CD4-positive, alpha-beta T cell treated with Interleukin-2 at 100 ng/mL for 4 hours (primary cell): ENCODE measurements around the gene FNDC3A.
"Not testable (repeated sequence)": the region's sequence is repeated elsewhere in the genome, so short reads cannot be mapped to it uniquely, and the experiment has no call there.

Experiments
- DNase-seq: peaks from one replicate; pipeline ENCODE4 v3.0.0-alpha.2; 2020; ENCODE audit warnings: low spot score

FNDC3A gene

DNA sequence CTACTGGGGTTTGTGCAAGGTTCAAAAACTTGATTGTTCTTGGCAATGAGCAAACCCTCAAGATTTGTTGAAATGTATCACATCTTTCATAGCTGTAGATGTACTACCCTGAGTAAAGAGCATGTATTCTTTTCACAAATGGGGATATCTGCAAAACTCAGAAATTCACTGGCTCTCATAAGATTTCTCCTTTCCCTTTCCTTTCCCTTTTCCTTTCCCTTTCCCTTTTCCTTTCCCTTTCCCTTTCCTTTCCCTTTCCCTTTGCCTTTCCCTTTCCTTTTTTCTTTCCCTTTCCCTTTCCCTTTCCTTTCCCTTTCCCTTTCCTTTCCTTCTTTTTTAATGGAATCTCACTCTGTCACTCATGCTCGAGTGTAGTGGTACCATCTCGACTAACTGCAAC, 69.1 kb downstream of the FNDC3A start:
- DNase-seq = no peak

DNA sequence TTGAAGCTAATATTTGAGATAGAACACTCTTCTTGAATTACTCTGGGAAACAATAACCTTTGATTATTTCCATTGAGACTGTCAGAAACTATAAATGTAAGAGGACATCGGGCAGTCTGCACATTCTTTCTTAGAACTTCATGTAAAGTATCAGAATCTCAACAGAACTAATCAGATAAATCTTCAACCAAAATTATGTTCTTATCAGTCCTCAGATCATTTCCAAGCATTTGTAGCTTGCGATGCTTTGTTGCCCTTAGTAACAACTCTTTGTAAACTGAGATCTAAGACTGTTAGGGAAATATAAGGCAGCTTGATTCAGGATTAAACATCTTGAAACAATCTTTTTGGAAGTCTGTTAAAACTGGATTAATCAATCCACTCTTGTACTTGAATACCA, 70.3 kb downstream of the FNDC3A start:
- DNase-seq = no peak

DNA sequence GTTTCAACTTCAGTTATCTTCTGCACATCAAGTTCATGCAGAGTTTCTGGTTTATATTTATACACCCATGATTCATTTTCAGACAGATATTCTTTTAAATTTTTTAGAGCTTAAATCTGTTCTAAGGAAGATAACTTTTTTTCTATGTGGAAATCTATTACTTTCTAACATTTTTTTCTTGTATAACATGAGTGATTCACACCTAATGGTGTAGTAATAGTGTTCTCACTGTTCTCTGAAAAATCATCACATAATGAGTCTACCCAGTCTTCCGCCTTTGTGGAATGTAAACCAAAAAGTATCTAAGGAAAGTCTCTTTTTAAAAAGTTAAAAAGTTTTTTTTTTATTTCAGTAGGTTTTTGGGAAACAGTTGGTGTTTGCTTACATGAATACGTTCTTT, 70.8 kb downstream of the FNDC3A start:
- no peak for DNase-seq

DNA sequence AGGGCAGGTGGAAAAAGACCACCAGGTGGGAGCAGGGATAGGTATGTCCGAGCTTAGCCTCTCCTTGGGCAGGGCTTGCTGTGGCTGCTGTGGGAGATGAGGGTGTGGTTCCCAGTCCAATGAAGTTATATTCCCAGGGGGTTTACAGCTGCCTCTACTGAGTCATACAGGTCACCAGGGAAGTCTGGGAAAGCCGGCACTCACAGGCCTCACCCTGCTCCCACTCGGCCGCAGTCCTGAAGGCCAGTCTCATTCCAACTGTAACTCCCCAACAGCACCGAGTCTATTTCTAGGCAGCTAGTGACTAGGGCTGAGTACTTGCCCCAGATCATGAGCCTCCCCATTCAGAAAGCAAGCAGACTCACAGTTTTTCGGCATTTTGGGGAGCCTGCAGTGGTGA, 77.1 kb downstream of the FNDC3A start:
- DNase-seq = no peak

DNA sequence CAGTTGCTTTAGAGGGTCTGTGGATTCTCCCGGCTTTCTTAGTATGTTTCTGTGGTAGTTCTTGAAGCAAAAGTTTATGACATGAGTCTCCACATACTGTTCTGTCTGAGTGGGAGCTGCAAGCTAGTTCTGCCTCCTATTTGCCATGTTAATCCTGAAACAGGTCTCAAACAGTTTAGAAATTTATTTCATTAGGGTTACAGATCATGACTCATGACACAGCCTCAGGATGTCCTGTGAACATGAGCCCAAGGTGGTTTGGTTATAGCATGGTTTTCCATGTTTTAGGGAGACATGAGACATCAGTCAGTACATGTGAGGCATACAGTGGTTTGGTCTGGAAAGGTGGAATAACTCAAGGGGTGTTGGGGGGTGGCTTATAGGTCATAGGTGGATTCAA, 77.5 kb downstream of the FNDC3A start:
- no peak for DNase-seq

DNA sequence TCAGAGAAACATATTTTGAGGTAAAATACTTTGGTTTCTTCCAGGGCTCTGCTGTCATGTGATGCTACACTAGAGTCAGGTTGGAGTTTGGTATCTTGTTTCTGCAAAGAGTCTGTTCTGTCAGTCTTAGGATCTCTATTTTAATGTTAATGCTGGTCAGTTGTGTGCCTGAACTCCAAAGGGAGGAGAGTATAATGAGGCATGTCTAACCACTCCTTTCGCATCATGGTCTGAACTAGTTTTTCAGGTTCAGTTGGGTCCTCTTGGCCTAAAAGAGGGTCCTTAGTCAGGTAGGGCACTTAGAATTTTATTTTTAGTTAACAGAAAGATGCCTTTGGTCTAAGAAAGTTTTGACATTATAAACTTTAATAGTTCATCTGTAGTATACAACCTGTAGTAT, 78.2 kb downstream of the FNDC3A start:
- DNase-seq = no peak

DNA sequence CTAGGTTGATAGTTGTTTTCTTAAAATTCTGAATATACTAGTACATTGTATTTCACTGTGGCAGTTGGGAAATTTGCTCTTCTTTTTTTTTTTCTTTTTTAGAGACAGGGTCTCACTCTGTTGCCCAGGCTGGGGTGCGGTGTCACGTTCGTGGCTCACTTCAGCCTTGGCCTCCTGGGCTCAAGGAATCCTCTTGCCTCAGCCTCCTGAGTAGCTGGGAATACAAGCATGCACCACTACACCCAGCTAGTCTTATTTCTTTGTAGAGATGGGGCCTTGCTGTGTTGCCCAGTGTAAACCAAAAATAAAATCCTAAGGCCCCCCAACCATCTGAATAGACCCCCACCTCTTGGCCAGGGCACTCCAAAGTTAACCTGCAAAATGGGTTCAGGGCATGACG, 79.3 kb downstream of the FNDC3A start:
- no peak for DNase-seq

DNA sequence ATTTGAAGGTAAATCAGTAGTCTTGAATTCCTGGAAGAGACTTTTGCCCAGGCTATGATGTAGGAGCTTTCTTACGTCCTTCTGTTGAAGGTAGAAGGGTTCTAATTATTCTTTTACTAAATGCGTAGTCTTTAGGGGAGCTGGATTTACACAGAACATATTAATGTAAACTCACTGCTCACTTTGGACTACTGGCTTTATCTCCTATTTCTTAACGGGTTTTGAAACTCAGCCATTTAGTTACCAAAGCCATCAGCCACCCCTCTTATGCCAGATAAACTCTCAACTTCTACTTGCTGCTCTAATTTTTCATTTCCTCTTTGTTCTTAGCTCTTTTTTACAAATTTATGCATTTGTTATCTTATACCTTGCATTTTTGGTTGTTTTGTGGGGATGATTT, 81.5 kb downstream of the FNDC3A start:
- DNase-seq = no peak

DNA sequence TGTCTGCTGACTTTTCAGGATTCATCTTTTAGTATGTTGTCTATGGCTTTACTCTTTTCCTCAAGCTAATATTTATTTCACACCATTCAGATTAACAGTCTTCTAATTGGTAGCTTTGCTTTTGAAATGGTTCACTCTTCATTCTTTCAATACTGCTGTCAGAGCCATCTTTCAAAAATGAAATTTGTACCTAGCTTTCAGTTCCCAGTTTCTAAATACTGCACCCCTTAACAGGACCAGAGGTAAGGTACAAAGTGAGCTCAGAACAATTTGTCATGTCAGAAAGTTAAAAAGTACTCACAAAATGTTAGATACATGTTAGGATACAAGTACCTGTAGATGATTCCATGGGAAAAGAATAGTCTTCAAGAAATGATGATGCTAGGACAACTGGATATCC, 83.0 kb downstream of the FNDC3A start:
- DNase-seq = no peak

DNA sequence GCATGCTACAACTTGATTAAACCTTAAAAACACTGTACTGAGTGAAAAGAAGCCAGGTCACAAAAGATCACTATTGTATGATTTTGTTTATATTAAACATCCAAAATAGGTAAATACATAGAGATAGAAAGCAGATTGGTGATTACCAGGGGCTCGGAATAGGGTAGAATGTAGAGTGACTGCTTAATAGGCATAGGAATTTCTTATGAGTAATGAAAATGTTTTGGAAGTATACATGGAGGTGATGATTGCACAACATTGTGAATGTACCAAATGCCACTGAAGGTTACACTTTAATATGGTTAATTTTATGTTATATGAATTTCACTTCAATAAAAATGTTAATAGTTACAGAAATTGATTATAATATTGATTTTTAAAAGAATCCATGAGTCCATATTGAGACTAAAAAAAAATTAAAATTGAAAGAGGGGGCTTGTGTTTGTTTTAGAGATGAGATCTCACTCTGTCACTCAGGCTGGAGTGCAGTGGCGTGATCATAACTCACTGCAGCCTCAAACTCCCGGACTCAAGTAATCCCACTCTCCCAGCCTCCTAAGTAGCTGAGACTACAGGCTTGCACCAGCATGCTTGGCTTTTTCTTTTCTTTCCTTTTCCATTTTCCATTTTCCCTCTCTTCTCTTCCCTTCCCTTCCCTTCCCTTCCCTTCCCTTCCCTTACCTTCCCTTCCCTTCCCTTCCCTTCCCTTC, 85.1 kb downstream of the FNDC3A start:
- DNase-seq = no peak

DNA sequence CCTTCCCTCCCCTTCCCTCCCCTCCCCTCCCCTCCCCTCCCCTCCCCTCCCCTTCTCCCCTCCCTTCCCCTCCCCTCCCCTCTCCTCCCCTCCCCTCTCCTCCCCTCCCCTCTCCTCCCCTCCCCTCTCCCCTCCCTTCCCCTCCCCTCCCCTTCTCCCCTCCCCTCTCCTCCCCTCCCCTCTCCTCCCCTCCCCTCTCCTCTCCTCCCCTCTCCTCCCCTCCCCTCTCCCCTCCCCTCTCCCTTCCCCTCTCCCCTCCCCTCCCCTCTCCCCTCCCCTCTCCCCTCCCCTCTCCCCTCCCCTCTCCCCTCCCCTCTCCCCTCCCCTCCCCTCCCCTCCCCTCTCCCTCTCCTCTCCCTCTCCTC, 85.7 kb downstream of the FNDC3A start:
- DNase-seq = not testable (repeated sequence)

DNA sequence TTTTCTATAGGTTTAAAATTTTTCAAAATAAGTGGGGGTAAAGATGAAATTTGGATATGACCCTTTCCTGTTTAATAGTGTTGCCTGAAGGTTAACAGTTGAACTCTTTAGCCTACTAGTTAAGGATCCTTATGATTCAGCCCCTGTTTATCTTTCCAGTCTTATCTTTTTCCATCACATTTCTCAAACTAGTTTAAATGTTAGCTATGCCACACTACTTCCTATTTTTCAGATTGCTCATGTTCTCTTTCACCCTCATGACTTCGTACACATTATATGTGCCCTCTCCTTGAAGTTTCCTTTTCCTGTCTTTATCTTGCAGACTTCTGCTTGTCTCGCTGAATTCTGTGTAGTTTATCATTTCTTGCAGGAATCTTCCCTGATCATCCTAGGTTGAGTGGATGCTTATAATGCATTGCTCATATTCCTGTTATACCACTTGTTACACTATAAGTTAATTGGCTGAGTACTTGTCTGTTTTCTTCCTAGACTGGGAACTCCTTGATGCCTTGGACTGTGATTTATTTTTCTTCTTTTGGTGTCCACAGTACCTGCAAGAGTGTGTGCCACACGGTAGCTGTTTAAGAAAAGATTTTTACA, 86.7 kb downstream of the FNDC3A start:
- no peak for DNase-seq

DNA sequence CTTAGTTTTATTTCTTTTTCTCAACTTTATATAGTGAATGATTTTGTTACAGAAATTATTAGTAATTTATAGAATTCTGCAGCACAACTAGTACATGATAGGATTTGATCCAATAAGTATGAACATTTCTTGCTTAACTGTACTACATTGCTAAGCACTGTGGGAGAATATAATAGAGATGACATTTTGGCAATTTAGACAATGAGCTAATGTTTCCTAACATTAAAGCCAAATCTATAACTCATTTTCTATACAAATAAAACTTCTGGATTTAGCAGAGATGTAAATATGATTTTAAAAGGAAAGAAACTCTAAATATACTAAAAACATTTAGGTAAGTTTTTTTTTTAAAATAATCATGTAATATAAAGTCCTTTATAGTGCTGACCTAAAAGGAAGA, 87.3 kb downstream of the FNDC3A start:
- DNase-seq = no peak

DNA sequence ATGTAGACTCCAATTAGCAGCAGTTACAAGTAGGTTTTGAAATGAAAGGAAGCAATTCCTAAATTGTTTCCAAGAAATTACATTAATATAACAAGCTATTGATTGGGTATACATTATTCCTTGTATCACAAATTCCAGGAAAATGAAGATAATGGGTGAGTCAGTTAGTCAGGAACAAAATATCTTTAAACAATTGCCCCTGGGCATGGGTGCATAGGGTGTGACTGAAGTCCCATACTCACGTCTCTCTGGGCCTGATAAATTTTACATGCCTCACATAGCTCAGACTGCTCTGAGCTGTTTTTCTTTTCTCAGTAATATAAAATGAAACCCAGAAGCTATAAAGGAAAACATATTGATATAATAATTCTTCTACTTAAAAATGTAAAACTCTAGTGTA, 87.8 kb downstream of the FNDC3A start:
- no peak for DNase-seq

DNA sequence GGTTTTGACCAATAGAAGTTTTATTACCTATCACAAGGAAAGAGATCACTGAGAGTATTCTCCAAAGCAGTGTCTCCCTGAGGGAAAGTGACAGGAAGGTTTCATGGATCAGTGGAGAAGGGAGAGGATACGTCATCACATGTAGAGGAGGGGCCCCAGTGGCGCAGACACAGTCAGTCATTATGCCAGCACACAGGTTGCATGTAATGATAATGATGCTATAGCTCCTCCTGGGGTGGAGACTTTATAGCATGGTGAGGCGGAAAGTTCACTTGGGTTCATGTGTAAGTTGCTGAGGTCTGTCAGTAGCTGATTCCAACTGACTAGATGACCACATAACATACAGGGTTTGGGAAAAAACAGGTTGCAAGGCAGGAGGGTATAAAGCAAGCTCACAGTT, 88.8 kb downstream of the FNDC3A start:
- DNase-seq = no peak

DNA sequence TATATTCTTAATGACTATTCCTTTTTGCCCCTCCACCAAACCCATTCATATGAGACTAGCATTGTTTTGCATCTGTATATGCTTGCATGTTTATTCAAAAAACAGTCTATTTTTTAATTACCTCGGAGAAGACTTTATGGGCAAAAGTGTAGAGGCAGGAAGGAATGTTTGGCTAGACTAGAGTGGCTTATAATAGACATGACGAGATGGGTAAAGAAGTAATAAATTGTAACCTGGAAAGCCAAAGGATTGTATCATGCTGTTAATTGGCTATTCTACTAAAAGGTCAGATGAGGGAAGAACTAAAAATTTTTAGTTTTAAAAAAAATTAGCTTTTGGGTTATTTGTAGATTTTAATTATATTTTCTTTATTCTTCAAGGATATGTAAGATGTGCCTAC, 91.1 kb downstream of the FNDC3A start:
- no peak for DNase-seq

DNA sequence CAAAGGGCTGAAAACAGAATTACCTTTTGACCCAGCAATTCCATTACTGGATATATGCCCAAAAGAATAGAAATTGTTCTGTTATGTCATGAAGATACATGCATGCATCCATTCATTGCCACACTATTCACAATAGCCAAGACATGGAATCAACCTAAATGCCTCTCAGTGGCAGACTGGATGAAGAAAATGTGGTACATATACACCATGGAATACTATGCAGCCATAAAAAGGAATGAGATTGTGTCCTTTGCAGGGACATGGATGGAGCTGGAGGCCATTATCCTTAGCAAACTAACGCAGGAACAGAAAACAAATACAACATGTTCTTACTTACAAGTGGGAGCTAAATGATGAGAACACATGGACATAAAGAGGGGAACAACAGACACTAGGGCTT, 92.8 kb downstream of the FNDC3A start:
- DNase-seq = not testable (repeated sequence)

DNA sequence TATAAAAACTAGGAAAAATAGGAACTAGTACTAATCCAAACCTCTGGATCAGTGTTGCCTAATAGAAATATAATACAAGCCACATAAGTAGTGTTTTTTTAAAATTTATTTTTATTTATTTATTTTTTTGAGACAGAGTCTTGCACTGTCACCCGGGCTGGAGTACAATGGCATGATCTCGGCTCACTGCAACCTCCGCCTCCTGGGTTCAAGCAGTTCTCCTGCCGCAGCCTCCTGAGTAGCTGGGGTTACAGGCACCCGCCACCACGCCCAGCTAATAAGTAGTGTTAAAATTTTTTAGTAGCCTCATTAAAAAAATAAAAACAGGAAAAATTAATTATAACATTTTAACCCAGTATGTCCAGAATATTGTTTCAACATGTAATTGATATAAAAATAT, 94.3 kb downstream of the FNDC3A start:
- not testable (repeated sequence) for DNase-seq

DNA sequence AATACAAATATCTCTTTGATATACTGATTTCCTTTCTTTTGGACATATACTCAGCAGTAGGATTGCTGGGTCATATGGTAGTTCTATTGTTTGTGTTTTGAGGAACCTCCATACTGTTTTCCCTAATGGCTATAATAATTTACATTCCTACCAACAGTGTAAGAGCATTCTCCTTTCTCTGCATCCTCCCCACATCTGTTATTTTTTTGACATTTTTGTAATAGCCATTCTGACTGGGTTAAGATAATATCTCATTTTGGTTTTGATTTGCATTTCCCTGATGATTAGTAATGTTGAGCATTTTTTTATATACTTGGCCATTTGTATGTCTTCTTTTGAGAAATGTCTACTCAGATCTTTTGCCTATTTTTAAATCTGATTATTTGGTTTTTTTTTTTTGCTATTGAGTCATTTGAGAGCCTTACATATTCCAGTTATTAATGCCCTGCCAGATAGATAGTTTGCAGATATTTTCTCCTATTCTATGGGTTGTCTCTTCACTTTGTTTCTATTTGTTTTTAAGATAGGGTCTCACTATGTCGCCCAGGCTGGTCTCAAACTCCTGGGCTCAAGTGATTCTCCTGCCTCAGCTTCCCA, 95.7 kb downstream of the FNDC3A start:
- no peak for DNase-seq

DNA sequence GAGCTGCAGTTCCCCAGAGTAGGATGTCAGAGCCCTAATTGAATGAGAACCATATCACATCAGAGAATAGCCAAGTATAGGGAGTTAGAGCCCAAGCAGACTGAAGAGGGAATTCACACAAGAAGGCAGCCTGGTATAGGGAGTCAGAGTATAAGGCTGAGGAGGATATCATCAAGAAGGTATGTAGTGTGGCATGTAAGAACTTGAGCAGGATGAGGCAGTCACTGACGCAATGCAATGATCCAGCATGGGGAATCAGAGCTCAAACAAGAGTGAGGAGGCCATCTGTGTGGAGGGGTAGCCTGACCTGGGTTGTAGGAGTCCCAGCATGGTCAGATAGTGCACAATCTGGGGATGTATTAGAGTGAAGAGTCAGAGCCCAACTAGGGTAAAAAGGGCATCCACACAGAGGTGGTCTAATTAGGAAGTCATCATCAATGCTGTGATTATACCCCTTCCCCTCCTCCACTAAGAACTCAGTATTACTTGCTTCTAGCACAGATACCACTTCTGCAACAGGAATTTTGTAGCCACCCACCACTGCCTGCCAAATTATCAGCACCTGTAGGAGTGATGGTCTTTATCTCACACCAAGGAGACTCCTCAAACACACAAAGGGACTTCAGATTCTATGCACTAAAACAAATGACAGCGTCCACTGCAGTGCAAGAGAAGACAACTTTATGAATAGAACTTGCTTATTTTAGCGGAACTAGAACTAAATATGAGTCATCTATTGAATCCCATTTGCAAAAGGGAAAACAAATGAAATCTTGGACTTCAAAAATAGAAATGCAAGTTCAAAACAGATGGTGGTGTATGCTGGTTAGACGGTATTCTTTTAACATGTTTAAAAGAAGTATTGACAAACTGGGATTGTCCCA, 107.2 kb downstream of the FNDC3A start:
- DNase-seq = no peak

DNA sequence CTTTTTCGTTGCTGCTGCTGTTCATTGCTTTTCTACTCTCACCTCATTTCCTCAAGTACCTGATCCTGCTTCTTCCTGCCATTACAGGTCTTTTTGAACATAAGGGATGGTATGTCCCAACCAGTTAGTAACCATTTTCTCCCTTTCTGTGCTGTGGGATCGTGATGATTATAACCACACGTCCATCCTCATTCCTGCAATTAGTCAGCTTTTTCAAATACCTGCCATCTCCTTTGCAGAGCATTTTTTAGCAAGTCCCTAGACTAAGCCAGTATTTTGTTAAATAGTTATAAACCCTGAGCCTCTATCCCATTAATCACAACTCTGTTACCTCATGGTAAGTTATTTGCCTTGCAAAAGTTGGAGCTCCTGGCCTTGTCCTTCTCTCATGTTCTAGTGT, 109.2 kb downstream of the FNDC3A start:
- DNase-seq = no peak

DNA sequence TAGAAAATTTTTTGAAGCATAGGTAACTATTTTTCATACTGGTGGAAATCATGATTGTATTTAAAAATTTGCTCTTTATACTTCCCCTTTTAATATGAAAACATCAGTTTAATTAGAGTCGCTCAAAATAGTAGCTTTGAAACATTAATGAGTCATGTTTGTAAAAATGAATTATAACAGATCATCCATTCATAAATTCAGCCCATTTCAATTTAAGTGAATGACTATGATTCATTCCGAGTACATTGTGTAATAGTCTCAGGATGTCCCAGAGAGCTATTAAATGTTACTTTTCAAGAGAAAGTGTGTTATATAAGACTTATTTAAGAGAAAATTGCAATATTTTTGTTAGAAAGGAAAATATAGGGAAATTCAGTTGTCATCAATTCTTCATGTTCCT, 111.0 kb downstream of the FNDC3A start:
- DNase-seq = no peak

DNA sequence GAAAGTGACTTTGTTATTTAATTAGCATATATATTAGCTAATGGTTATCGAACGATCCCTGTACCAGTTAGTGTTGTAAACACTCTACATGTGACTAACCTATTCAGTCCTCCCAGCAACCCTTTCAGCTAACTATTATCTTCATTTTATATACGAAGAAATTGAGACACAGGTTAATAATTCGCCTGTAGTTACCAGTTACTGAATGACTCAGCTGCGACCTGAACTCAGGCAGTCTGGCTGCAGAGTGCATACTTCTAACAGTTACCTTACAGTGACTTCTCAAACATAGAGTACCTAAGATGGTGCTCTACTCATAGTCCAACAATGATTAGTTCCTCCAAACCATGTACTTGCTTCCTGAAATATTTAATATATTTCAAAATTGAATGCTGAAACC, 117.7 kb downstream of the FNDC3A start:
- no peak for DNase-seq
